NCI-H446 (cell line): ENCODE measurements around the gene MAPK1.
A peak's percentile ranks its signal among the peaks of the same experiment; 100 is the strongest.
"Not testable (repeated sequence)": the region's sequence is repeated elsewhere in the genome, so short reads cannot be mapped to it uniquely, and the experiment has no call there.

ENCODE experiments used
- DNase-seq, 2 experiments: peaks; one replicate each; lab custom pipeline; 2025; lab: John Stamatoyannopoulos, UW

Gene MAPK1

GRCh38 chr22:21867528-21868266 lies at the start of gene MAPK1:
MAPK1 (minus strand) TSS chr22:21867645; CDS start chr22:21867440, 205 bp downstream.
- peak; percentile 88 to 92 for DNase-seq

- DNase-seq: no peak
These were observed 49.0 kb upstream of the MAPK1 start for GRCh38 chr22:21916309-21916918.

- no peak for DNase-seq
These were observed 48.3 kb upstream of the MAPK1 start for GRCh38 chr22:21915624-21916308.

- DNase-seq: not testable (repeated sequence)
These were observed 46.7 kb upstream of the MAPK1 start for GRCh38 chr22:21914033-21914642.

GRCh38 chr22:21910367-21910766 lies 42.9 kb upstream of the MAPK1 start:
- DNase-seq: not testable (repeated sequence)

GRCh38 chr22:21909871-21910270 lies 42.4 kb upstream of the MAPK1 start:
- no peak for DNase-seq

GRCh38 chr22:21907638-21908522 lies 40.4 kb upstream of the MAPK1 start:
- no peak for DNase-seq

- not testable (repeated sequence) for DNase-seq
These were observed 37.8 kb upstream of the MAPK1 start for GRCh38 chr22:21905234-21905633.

- DNase-seq: no peak
These were observed 36.9 kb upstream of the MAPK1 start for GRCh38 chr22:21904250-21904789.

GRCh38 chr22:21903283-21903682 lies 35.8 kb upstream of the MAPK1 start:
- DNase-seq: no peak

GRCh38 chr22:21902296-21903087 lies 35.0 kb upstream of the MAPK1 start:
- no peak for DNase-seq

- no peak for DNase-seq
These were observed 31.0 kb upstream of the MAPK1 start for GRCh38 chr22:21898354-21898896.

GRCh38 chr22:21896951-21897513 lies 29.6 kb upstream of the MAPK1 start:
- no peak for DNase-seq

GRCh38 chr22:21896275-21896674 lies 28.8 kb upstream of the MAPK1 start:
- not testable (repeated sequence) for DNase-seq

- no peak for DNase-seq
These were observed 27.4 kb upstream of the MAPK1 start for GRCh38 chr22:21894799-21895198.

- DNase-seq: no peak
These were observed 22.0 kb upstream of the MAPK1 start for GRCh38 chr22:21889251-21889990.

- DNase-seq: no peak
These were observed 20.4 kb upstream of the MAPK1 start for GRCh38 chr22:21887841-21888240.

GRCh38 chr22:21883930-21884329 lies 16.5 kb upstream of the MAPK1 start:
- not testable (repeated sequence) for DNase-seq

GRCh38 chr22:21882754-21883333 lies 15.4 kb upstream of the MAPK1 start:
- DNase-seq: not testable (repeated sequence)
